Endodermal cell (in vitro differentiated cells): ENCODE data around the gene DENND1C. TPM values are rescaled to one million over a fixed set of nuclear protein-coding genes. Genes with fewer than 3 reads are reported as not detected.

ENCODE experiments used
- DNase-seq: peaks from one replicate; pipeline ENCODE4 v3.0.0-alpha.2; 2017
- H3K27ac ChIP-seq: 2 replicates; pipeline ENCODE4 v1.5.1; 2013; ENCODE audit warnings: mild to moderate bottlenecking, low read depth, low read length, moderate library complexity
- H3K27me3 ChIP-seq: 2 replicates; pipeline ENCODE4 v1.6.1; 2013; ENCODE audit warnings: mild to moderate bottlenecking, low read length, moderate library complexity; ENCODE audit not compliant: insufficient read depth, control insufficient read depth, poor library complexity, severe bottlenecking
- H3K36me3 ChIP-seq: 2 replicates; pipeline ENCODE4 v1.7.0; 2013; ENCODE audit warnings: mild to moderate bottlenecking, low read length, moderate library complexity; ENCODE audit not compliant: control insufficient read depth, insufficient read depth
- H3K4me1 ChIP-seq: one replicate; pipeline ENCODE4 v1.7.0; 2013; ENCODE audit warnings: low read length; ENCODE audit not compliant: control insufficient read depth, insufficient read depth
- H3K4me3 ChIP-seq: 2 replicates; pipeline ENCODE4 v1.5.1; 2013; ENCODE audit warnings: mild to moderate bottlenecking, low read length, moderate library complexity
- H3K9ac ChIP-seq: 2 replicates; pipeline ENCODE4 v1.6.1; 2013; ENCODE audit warnings: mild to moderate bottlenecking, low read length, moderate library complexity; ENCODE audit not compliant: poor library complexity, severe bottlenecking; ENCODE audit errors: extremely low read depth
- H3K9me3 ChIP-seq: 2 replicates; pipeline ENCODE4 v1.6.1; 2013; ENCODE audit warnings: mild to moderate bottlenecking, low read length, moderate library complexity; ENCODE audit not compliant: control insufficient read depth
- H3K27ac Mint-ChIP-seq: 2 replicates; pipeline ENCODE4 v1.8.0; 2020; ENCODE audit warnings: mixed read lengths
- H3K27me3 Mint-ChIP-seq: 2 replicates; pipeline ENCODE4 v1.8.0; 2021; ENCODE audit warnings: mild to moderate bottlenecking, mixed read lengths; ENCODE audit not compliant: insufficient read depth
- H3K36me3 Mint-ChIP-seq: 2 replicates; pipeline ENCODE4 v1.8.0; 2020; ENCODE audit warnings: low read depth, mixed read lengths
- H3K4me1 Mint-ChIP-seq: 2 replicates; pipeline ENCODE4 v1.8.0; 2020; ENCODE audit warnings: mixed read lengths
- H3K4me3 Mint-ChIP-seq: 2 replicates; pipeline ENCODE4 v1.8.0; 2020; ENCODE audit warnings: mild to moderate bottlenecking, moderate library complexity, mixed read lengths
- H3K9me3 Mint-ChIP-seq: 2 replicates; pipeline ENCODE4 v1.8.0; 2020; ENCODE audit warnings: mild to moderate bottlenecking, mixed read lengths
- WGBS, 2 experiments: methylation state at CpG; one replicate each; pipeline versions ENCODE4 v1.1.5 to v1.1.7; 2013; ENCODE audit warnings: missing lambda C conversion rate in 2 of 2, mixed read lengths in 1 of 2; ENCODE audit not compliant: insufficient coverage in 1 of 2, insufficient read length in 1 of 2; 5-methylcytosine and 5-hydroxymethylcytosine counted together
- total RNA-seq, 2 donors: library from RNA; stranded (reverse); fragmentation: NEBNext Ultra II Directional in 1 of 2; extraction: Animal tissue kit (Norgen Biotek cat#: 25700) in 1 of 2; gene quantifications; 2 replicates in 1 of 2; 3 replicates in 1 of 2; pipeline ENCODE4 v1.2.1, GENCODE V29; 2021
- TF ChIP-seq, protein P1 (sequence below): fragments of 200-600 bp; sonication (generic); conservative IDR thresholded peaks from 2 replicates; pipeline ENCODE4 v1.5.0; 2021; ENCODE audit warnings: antibody characterized with exemption, mild to moderate bottlenecking

Gene DENND1C
- total RNA-seq, 2 donors from 2014 or later = 1.7 to 2.1 TPM

DNA sequence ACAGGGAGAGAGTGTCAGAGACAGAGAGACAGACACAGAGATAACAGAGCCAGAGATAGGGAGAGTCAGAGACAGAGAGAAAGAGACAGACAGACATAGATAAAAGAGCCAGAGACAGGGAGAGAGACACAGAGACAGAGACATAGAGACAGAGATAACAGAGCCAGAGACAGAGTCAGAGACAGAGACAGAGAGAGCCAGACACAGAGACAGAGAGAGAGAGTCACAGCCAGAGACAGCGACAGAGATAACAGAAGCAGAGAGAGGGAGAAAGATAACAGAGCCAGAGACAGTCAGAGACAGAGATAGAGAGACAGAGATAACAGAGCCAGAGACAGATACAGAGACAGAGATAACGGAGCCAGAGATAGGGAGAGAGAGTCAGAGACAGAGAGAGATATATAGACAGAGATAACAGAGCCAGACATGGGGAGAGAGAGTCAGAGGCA lies 48.4 kb upstream of the DENND1C start:
- H3K9me3 ChIP-seq = peaks cover 25% of the 10 kb centered on the region
- H3K36me3 Mint-ChIP-seq = no peaks in the 10 kb centered on the region
- H3K9me3 Mint-ChIP-seq = peaks cover 2% of the 10 kb centered on the region
- H3K4me3 ChIP-seq = peak overlapping the region; percentile 48
- peaks cover 21% of the 10 kb centered on the region for H3K27me3 ChIP-seq
- no peaks in the 10 kb centered on the region for H3K4me1 ChIP-seq
- no peak overlapping the region for H3K27ac Mint-ChIP-seq
- peaks cover 10% of the 10 kb centered on the region for H3K4me1 Mint-ChIP-seq
- peak overlapping the region; percentile 56 for H3K4me3 Mint-ChIP-seq
- no peak overlapping the region for H3K27ac ChIP-seq
- 82 to 88% methylated on average over 2 of the region's 2 CpGs for WGBS, 2 experiments
- no peak overlapping the region for H3K9ac ChIP-seq
- H3K36me3 ChIP-seq = no peaks in the 10 kb centered on the region
- TF ChIP-seq, protein P1, sequence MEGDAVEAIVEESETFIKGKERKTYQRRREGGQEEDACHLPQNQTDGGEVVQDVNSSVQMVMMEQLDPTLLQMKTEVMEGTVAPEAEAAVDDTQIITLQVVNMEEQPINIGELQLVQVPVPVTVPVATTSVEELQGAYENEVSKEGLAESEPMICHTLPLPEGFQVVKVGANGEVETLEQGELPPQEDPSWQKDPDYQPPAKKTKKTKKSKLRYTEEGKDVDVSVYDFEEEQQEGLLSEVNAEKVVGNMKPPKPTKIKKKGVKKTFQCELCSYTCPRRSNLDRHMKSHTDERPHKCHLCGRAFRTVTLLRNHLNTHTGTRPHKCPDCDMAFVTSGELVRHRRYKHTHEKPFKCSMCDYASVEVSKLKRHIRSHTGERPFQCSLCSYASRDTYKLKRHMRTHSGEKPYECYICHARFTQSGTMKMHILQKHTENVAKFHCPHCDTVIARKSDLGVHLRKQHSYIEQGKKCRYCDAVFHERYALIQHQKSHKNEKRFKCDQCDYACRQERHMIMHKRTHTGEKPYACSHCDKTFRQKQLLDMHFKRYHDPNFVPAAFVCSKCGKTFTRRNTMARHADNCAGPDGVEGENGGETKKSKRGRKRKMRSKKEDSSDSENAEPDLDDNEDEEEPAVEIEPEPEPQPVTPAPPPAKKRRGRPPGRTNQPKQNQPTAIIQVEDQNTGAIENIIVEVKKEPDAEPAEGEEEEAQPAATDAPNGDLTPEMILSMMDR = no peak
- DNase-seq = no peak
- H3K27me3 Mint-ChIP-seq = peaks cover 55% of the 10 kb centered on the region

DNA sequence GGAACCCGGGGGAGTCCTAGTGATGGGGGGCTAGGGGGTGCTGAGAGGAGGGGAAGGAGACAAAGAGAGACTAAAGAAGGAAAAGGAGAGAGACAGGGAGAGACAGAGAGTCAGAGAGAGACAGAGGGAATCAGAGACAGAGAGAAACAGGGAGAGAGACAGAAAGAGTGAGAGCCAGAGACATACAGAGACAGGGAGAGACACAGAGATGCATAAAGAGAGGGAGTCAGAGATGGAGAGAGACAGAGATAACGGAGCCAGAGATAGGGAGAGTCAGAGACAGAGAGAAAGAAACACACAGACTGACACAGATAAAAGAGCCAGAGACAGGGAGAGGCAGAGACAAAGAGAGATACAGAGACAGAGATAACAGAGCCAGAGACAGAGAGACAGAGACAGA lies 47.8 kb upstream of the DENND1C start:
- no peak overlapping the region for H3K9ac ChIP-seq
- H3K36me3 ChIP-seq = no peaks in the 10 kb centered on the region
- no peaks in the 10 kb centered on the region for H3K36me3 Mint-ChIP-seq
- peak overlapping the region; percentile 56 for H3K4me3 Mint-ChIP-seq
- peaks cover 2% of the 10 kb centered on the region for H3K9me3 Mint-ChIP-seq
- no peak overlapping the region for H3K4me3 ChIP-seq
- no peak overlapping the region for H3K27ac Mint-ChIP-seq
- no peaks in the 10 kb centered on the region for H3K4me1 ChIP-seq
- TF ChIP-seq, protein P1 = no peak
- peaks cover 25% of the 10 kb centered on the region for H3K9me3 ChIP-seq
- H3K27ac ChIP-seq = no peak overlapping the region
- H3K27me3 Mint-ChIP-seq = peaks cover 49% of the 10 kb centered on the region
- peaks cover 8% of the 10 kb centered on the region for H3K4me1 Mint-ChIP-seq
- 44 to 68% methylated on average over 2 of the region's 2 CpGs for WGBS, 2 experiments
- no peak for DNase-seq
- H3K27me3 ChIP-seq = peaks cover 21% of the 10 kb centered on the region

DNA sequence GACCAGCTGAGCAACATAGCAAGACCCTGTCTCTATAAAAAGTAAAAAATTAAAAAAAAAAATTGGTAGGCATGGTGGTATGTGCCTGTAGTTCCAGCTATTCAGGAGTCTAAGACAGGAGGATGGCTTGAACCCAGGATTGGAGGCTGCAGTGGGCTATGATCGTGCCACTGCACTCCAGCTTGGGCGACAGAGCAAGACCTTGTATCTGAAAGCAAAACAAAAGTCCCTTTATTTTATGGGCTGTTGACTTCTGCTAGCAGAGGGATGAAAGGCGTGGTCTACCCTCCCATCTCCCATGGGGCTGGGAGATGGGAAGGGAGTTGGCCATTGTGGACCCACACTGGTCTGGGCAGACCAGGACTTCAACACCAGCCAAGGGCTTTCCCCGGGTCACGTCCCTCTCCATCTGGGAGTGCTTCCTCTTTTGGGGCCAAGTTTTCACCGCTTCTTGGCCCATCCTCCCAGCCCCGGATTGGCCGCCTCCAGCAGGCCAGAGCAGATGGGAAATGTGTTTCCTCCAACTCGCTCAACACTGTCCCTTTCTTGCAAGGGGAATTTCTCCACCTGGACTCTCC lies 47.0 kb upstream of the DENND1C start:
- WGBS, 2 experiments = 52 to 73% methylated on average over 7 to 9 of the region's 9 CpGs
- TF ChIP-seq, protein P1 = no peak

More for the DNA sequence above, 47.0 kb upstream of the DENND1C start:
- H3K27me3 ChIP-seq = peaks cover 21% of the 10 kb centered on the region
- Mint-ChIP-seq H3K9me3 (peaks cover 2% of the 10 kb centered on the region), H3K36me3 (no peaks in the 10 kb centered on the region), H3K27me3 (peaks cover 42% of the 10 kb centered on the region), H3K4me3 (no peak overlapping the region), H3K4me1 (peaks cover 8% of the 10 kb centered on the region), H3K27ac (no peak overlapping the region)
- H3K27ac ChIP-seq = no peak overlapping the region
- H3K9me3 ChIP-seq = peaks cover 25% of the 10 kb centered on the region
- H3K4me1 ChIP-seq = no peaks in the 10 kb centered on the region
- peak; percentile 71 for DNase-seq
- no peak overlapping the region for H3K4me3 ChIP-seq
- no peak overlapping the region for H3K9ac ChIP-seq
- no peaks in the 10 kb centered on the region for H3K36me3 ChIP-seq
